GM12892 (cell line): ENCODE results near the gene CERS5.
A peak's percentile ranks its signal among the peaks of the same experiment; 100 is the strongest.

ENCODE experiments used
- POLR2A ChIP-seq: IDR thresholded peaks from 2 replicates; pipeline ENCODE4 v1.6.1; 2011; ENCODE audit warnings: low read depth, low read length, control low read depth
- POLR2AphosphoS5 ChIP-seq: IDR thresholded peaks from 2 replicates; pipeline ENCODE4 v1.6.1; 2011; ENCODE audit warnings: low read depth, low read length, control low read depth
- TAF1 ChIP-seq: IDR thresholded peaks from 2 replicates; pipeline ENCODE4 v1.6.1; 2011; ENCODE audit warnings: low read depth, mild to moderate bottlenecking, control low read depth, low read length, borderline replicate concordance

DNA sequence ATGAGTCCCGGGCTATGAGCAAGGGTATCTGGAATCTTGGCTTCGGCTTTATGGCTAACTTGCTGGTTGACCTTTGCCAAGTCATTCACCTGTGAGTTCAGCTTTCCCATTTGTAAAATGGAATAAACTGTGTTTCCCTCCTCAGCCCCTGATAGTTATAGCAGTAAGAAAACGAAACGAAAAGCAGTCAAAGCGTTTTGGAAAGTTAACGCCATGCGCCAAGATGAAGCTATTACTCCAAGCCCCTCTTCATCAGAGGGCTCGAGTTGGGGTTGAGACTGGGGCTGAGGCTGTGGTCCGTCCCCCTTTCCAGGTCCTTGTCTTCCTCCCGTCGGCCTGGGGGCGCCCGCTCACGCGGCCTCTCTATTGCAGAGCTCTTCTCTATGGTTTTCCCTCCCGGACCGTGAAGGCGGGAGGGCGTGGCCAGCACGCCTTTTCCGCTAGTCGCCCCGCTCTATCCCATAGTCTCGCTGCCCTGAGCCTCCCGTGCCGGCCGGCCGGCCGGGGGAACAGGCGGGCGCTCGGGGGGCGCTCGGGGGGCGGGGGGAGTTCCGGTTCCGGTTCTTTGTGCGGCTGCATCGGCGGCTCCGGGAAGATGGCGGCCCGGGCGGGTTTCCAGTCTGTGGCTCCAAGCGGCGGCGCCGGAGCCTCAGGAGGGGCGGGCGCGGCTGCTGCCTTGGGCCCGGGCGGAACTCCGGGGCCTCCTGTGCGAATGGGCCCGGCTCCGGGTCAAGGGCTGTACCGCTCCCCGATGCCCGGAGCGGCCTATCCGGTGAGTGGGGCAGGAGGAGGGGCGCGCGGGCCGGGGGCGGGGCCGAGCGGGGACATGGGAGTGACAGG lies 82.2 kb downstream of the CERS5 start, which contains the start of gene SMARCD1:
- TF ChIP-seq POLR2A (peak; percentile 48; the same call in 1 of the 2 replicates), TAF1 (peak; percentile 64; the same call in 1 of the 2 replicates), POLR2AphosphoS5 (peak; percentile 64; the same call in 1 of the 2 replicates)
